K562 (cell line): ENCODE measurements around the gene CLCNKB.
"Not testable (repeated sequence)": the region's sequence is repeated elsewhere in the genome, so short reads cannot be mapped to it uniquely, and the experiment has no call there.

Experiments used
- CREB1 ChIP-seq, 2 experiments: sonication (generic) in 1 of 2; formaldehyde crosslinking in 1 of 2; IDR thresholded peaks; 2 replicates each; pipeline versions ENCODE4 v1.6.1 to v1.8.0; 2012 to 2022; ENCODE audit warnings: inconsistent platforms in 1 of 2, mild to moderate bottlenecking in 1 of 2, missing genetic modification reagents in 1 of 2, moderate library complexity in 1 of 2
- CSDE1 ChIP-seq, 2 experiments: fragments of 450-650 bp; IDR thresholded peaks; 2 replicates each; pipeline ENCODE4 v1.6.1; 2016; ENCODE audit warnings: mild to moderate bottlenecking in 1 of 2
- FOS ChIP-seq: IDR thresholded peaks from 3 replicates; pipeline ENCODE4 v1.6.1; 2011; ENCODE audit not compliant: insufficient read length; ENCODE audit errors: extremely low read depth
- TAF1 ChIP-seq: IDR thresholded peaks from 2 replicates; pipeline ENCODE4 v1.6.1; 2011; ENCODE audit warnings: mild to moderate bottlenecking, low read length, moderate library complexity; ENCODE audit not compliant: insufficient read depth, control insufficient read depth, severe bottlenecking; ENCODE audit errors: extremely low read depth
- TGIF2 ChIP-seq: sonication (generic); formaldehyde crosslinking; IDR thresholded peaks from 2 replicates; pipeline ENCODE4 v1.8.1; 2022; ENCODE audit warnings: mild to moderate bottlenecking, missing genetic modification reagents, moderate library complexity
- USF1 ChIP-seq: sonication (generic); formaldehyde crosslinking; IDR thresholded peaks from 2 replicates; pipeline ENCODE4 v1.9.0; 2022; ENCODE audit warnings: mild to moderate bottlenecking, missing genetic modification reagents
- ZNF12 ChIP-seq: sonication (generic); formaldehyde crosslinking; IDR thresholded peaks from 2 replicates; pipeline ENCODE4 v1.4.0; 2020; ENCODE audit warnings: mild to moderate bottlenecking, missing genetic modification reagents
- TF ChIP-seq, protein P1 (sequence below): fragments of 250-450 bp; sonication (Bioruptor Pico); IDR thresholded peaks from 2 replicates; pipeline ENCODE4 v1.8.0; 2022; ENCODE audit warnings: moderate library complexity, mild to moderate bottlenecking, inconsistent platforms
- TF ChIP-seq, protein P2 (sequence below), 3 experiments: IDR thresholded peaks in 2 of 3; conservative IDR thresholded peaks in 1 of 3; 2 replicates each; pipeline ENCODE4 v1.5.1; 2011 to 2012; ENCODE audit warnings: low read length in 3 of 3, mild to moderate bottlenecking in 3 of 3, control low read depth in 2 of 3, improper control_type of control experiment in 1 of 3, inconsistent platforms in 1 of 3, low read depth in 1 of 3, mixed read lengths in 1 of 3, moderate library complexity in 1 of 3; ENCODE audit not compliant: insufficient read depth in 2 of 3

DNA sequence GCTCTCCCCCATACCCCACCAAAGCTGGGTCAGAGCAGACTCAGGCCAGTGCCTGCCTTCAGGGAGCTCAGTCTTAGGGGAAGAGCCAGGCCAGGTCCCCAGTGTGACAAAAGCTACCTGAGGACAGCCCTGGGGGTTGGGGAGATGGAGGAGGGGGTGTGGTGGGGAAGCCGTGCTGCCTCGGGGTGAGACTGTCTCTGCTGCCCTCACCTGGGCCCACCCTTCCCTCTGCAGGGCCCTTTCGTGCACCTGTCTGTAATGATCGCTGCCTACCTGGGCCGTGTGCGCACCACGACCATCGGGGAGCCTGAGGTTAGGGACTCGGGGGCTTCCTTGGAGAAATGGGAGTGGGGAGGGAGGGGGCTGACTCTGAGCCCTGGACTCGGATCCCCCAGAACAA is 17.3 kb upstream of the CLCNKB start:
- not testable (repeated sequence) for TF ChIP-seq CSDE1 (IDR thresholded peaks at IDR 0.05); USF1 (CRISPR knock-in tag); TAF1; ZNF12 (CRISPR knock-in tag); CREB1 (IDR thresholded peaks at IDR 0.05); CREB1 (CRISPR knock-in tag; IDR thresholded peaks at IDR 0.05); FOS; TGIF2 (CRISPR knock-in tag)
- TF ChIP-seq, protein P1, sequence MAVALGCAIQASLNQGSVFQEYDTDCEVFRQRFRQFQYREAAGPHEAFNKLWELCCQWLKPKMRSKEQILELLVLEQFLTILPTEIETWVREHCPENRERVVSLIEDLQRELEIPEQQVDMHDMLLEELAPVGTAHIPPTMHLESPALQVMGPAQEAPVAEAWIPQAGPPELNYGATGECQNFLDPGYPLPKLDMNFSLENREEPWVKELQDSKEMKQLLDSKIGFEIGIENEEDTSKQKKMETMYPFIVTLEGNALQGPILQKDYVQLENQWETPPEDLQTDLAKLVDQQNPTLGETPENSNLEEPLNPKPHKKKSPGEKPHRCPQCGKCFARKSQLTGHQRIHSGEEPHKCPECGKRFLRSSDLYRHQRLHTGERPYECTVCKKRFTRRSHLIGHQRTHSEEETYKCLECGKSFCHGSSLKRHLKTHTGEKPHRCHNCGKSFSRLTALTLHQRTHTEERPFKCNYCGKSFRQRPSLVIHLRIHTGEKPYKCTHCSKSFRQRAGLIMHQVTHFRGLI = not testable (repeated sequence)
- TF ChIP-seq, protein P2, sequence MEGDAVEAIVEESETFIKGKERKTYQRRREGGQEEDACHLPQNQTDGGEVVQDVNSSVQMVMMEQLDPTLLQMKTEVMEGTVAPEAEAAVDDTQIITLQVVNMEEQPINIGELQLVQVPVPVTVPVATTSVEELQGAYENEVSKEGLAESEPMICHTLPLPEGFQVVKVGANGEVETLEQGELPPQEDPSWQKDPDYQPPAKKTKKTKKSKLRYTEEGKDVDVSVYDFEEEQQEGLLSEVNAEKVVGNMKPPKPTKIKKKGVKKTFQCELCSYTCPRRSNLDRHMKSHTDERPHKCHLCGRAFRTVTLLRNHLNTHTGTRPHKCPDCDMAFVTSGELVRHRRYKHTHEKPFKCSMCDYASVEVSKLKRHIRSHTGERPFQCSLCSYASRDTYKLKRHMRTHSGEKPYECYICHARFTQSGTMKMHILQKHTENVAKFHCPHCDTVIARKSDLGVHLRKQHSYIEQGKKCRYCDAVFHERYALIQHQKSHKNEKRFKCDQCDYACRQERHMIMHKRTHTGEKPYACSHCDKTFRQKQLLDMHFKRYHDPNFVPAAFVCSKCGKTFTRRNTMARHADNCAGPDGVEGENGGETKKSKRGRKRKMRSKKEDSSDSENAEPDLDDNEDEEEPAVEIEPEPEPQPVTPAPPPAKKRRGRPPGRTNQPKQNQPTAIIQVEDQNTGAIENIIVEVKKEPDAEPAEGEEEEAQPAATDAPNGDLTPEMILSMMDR (IDR thresholded peaks at IDR 0.05 in 2 of 3, conservative IDR thresholded peaks at IDR 0.05 in 1 of 3; ENCODE audit: insufficient read depth in 2 of 3, low read depth in 1 of 3, low read length in 3 of 3) = not testable (repeated sequence)
